Liver (tissue), 9 donors: ENCODE measurements around the gene MYRFL. TPM values are rescaled to one million over a fixed set of nuclear protein-coding genes. Genes with fewer than 3 reads are reported as not detected.

Source experiments
- DNase-seq: peaks from one replicate; pipeline ENCODE4 v3.0.0-alpha.2; 2017; ENCODE audit warnings: low spot score
- H3K27ac ChIP-seq, 2 donors: one replicate each; pipeline ENCODE4 v1.7.0; 2013; ENCODE audit warnings: inconsistent platforms in 2 of 2, low read length in 2 of 2, control low read depth in 1 of 2, low read depth in 1 of 2, mild to moderate bottlenecking in 1 of 2
- H3K27me3 ChIP-seq, 4 donors: one replicate each; pipeline versions ENCODE4 v1.6.1 to v1.7.0; 2013; ENCODE audit warnings: low read length in 3 of 4, inconsistent platforms in 1 of 4, mild to moderate bottlenecking in 1 of 4, moderate library complexity in 1 of 4; ENCODE audit not compliant: control insufficient read depth in 4 of 4, insufficient read depth in 4 of 4
- H3K36me3 ChIP-seq, 4 donors: one replicate each; pipeline versions ENCODE4 v1.6.1 to v1.7.0; 2013; ENCODE audit warnings: low read length in 3 of 4, mild to moderate bottlenecking in 3 of 4, low read depth in 1 of 4, moderate library complexity in 1 of 4; ENCODE audit not compliant: control insufficient read depth in 4 of 4, insufficient read depth in 3 of 4
- H3K4me1 ChIP-seq, 4 donors: one replicate each; pipeline versions ENCODE4 v1.6.1 to v1.7.0; 2013; ENCODE audit warnings: low read length in 3 of 4, mild to moderate bottlenecking in 3 of 4, moderate library complexity in 1 of 4; ENCODE audit not compliant: control insufficient read depth in 4 of 4, insufficient read depth in 4 of 4
- H3K4me3 ChIP-seq, 3 donors: one replicate each; pipeline versions ENCODE4 v1.6.1 to v1.7.0; 2013; ENCODE audit warnings: low read length in 3 of 3, control low read depth in 1 of 3, low read depth in 1 of 3, mild to moderate bottlenecking in 1 of 3
- H3K9ac ChIP-seq, 2 donors: one replicate each; pipeline ENCODE4 v1.7.0; 2013; ENCODE audit warnings: low read length in 2 of 2, mild to moderate bottlenecking in 2 of 2, moderate library complexity in 2 of 2, control low read depth in 1 of 2, low read depth in 1 of 2
- H3K9me3 ChIP-seq, 4 donors: one replicate each; pipeline versions ENCODE4 v1.6.1 to v1.7.0; 2013; ENCODE audit warnings: low read length in 3 of 4; ENCODE audit not compliant: control insufficient read depth in 4 of 4
- ATF3 ChIP-seq: IDR thresholded peaks from 2 replicates; pipeline ENCODE4 v1.6.1; 2016; ENCODE audit warnings: antibody characterized with exemption
- CTCF ChIP-seq: fragments of 150-350 bp; IDR thresholded peaks from 2 replicates; pipeline ENCODE4 v1.5.1; 2017; ENCODE audit warnings: improper control_type of control experiment, low read depth, low read length; ENCODE audit not compliant: missing input control
- EGR1 ChIP-seq, 2 donors: IDR thresholded peaks; 2 replicates each; pipeline ENCODE4 v1.6.1; 2016 to 2018; ENCODE audit warnings: antibody characterized with exemption in 2 of 2, low read depth in 2 of 2
- FOXA1 ChIP-seq: IDR thresholded peaks from 2 replicates; pipeline ENCODE4 v1.6.1; 2016; ENCODE audit warnings: antibody characterized with exemption
- FOXA2 ChIP-seq: IDR thresholded peaks from 2 replicates; pipeline ENCODE4 v1.6.1; 2016; ENCODE audit warnings: antibody characterized with exemption
- GABPA ChIP-seq, 2 donors: IDR thresholded peaks in 1 of 2; conservative IDR thresholded peaks in 1 of 2; 2 replicates each; pipeline ENCODE4 v1.6.1; 2016; ENCODE audit warnings: antibody characterized with exemption in 2 of 2, mild to moderate bottlenecking in 1 of 2, moderate library complexity in 1 of 2
- HNF4A ChIP-seq, 2 donors: conservative IDR thresholded peaks; 2 replicates each; pipeline ENCODE4 v1.6.1; 2016; ENCODE audit warnings: antibody characterized with exemption in 2 of 2, mild to moderate bottlenecking in 2 of 2
- HNF4G ChIP-seq: IDR thresholded peaks from 2 replicates; pipeline ENCODE4 v1.6.1; 2016; ENCODE audit warnings: antibody characterized with exemption
- JUND ChIP-seq, 2 donors: IDR thresholded peaks; 2 replicates each; pipeline ENCODE4 v1.6.1; 2016; ENCODE audit warnings: antibody characterized with exemption in 2 of 2
- MAX ChIP-seq: IDR thresholded peaks from 2 replicates; pipeline ENCODE4 v1.6.1; 2016; ENCODE audit warnings: antibody characterized with exemption
- NR2F2 ChIP-seq: IDR thresholded peaks from 2 replicates; pipeline ENCODE4 v1.6.1; 2016; ENCODE audit warnings: antibody characterized with exemption
- RAD21 ChIP-seq, 2 donors: IDR thresholded peaks; 2 replicates each; pipeline ENCODE4 v1.6.1; 2016; ENCODE audit warnings: antibody characterized with exemption in 2 of 2, mild to moderate bottlenecking in 2 of 2
- REST ChIP-seq: IDR thresholded peaks from 2 replicates; pipeline ENCODE4 v1.6.1; 2016; ENCODE audit warnings: antibody characterized with exemption, mild to moderate bottlenecking
- RXRA ChIP-seq, 2 donors: IDR thresholded peaks; 2 replicates each; pipeline ENCODE4 v1.6.1; 2017 to 2018; ENCODE audit warnings: antibody characterized with exemption in 2 of 2, mild to moderate bottlenecking in 1 of 2
- SP1 ChIP-seq: IDR thresholded peaks from 2 replicates; pipeline ENCODE4 v1.6.1; 2018; ENCODE audit warnings: antibody characterized with exemption, mild to moderate bottlenecking
- TAF1 ChIP-seq: conservative IDR thresholded peaks from 2 replicates; pipeline ENCODE4 v1.6.1; 2016; ENCODE audit warnings: antibody characterized with exemption, mild to moderate bottlenecking
- YY1 ChIP-seq: IDR thresholded peaks from 2 replicates; pipeline ENCODE4 v1.6.1; 2016; ENCODE audit warnings: antibody characterized with exemption, mild to moderate bottlenecking
- ZBTB33 ChIP-seq: IDR thresholded peaks from 2 replicates; pipeline ENCODE4 v1.6.1; 2016; ENCODE audit warnings: antibody characterized with exemption
- WGBS: extraction: QIAGEN DNeasy Blood & Tissue Kit; methylation state at CpG from one replicate; pipeline ENCODE4 v1.1.7; 2013; 5-methylcytosine and 5-hydroxymethylcytosine counted together
- polyA plus RNA-seq, 2 donors: library from polyadenylated mRNA; stranded (reverse) in 1 of 2; unstranded in 1 of 2; fragments of 200-250 nt in 1 of 2; fragments of >200 nt in 1 of 2; fragmentation: Nextera tagmentation in 1 of 2; extraction: Ambion mirVana in 1 of 2; gene quantifications; one replicate each; pipeline versions ENCODE4 v1.2.1 to v1.2.3, GENCODE V29; 2013 to 2015
- total RNA-seq, 2 donors: library from RNA; depleted of rRNA; stranded (reverse); fragments of >200 nt; gene quantifications; one replicate each; pipeline ENCODE4 v1.2.3, GENCODE V29; 2014
- donor health status: healthy.
- donor health status: healthy.
- donor health status: healthy.
- donor health status: healthy.
- donor health status: healthy.

The MYRFL gene
- total and polyA plus RNA-seq, 4 donors = under 0.01 to 0.19 (median 0.10) TPM

GRCh38 chr12:69949311-69950002 lies 124.4 kb downstream of the MYRFL start:
- Histone ChIP-seq H3K27ac (no peak overlapping the region), H3K9ac (no peak overlapping the region), H3K4me1 (no peaks in the 10 kb centered on the region), H3K27me3 (no peaks in the 10 kb centered on the region), H3K9me3 (peaks cover 0 to 2% (median 0%) of the 10 kb centered on the region in 4 donors), H3K4me3 (no peak overlapping the region), H3K36me3 (no peaks in the 10 kb centered on the region)
- 93% methylated on average over 6 of the region's 6 CpGs for WGBS
- TF ChIP-seq EGR1 (IDR thresholded peaks at IDR 0.05; ENCODE audit: low read depth in 2 of 2) = no peak
- TF ChIP-seq MAX = no peak
- no peak for TF ChIP-seq FOXA1
- no peak for TF ChIP-seq REST
- no peak for TF ChIP-seq GABPA (IDR thresholded peaks at IDR 0.05 in 1 of 2, conservative IDR thresholded peaks at IDR 0.05 in 1 of 2)
- TF ChIP-seq ZBTB33 = no peak
- no peak for TF ChIP-seq NR2F2
- TF ChIP-seq HNF4G = no peak
- no peak for TF ChIP-seq SP1
- TF ChIP-seq ATF3 = no peak
- no peak for TF ChIP-seq CTCF
- TF ChIP-seq YY1 = no peak
- TF ChIP-seq JUND (IDR thresholded peaks at IDR 0.05) = no peak
- no peak for TF ChIP-seq TAF1
- no peak for TF ChIP-seq HNF4A (conservative IDR thresholded peaks at IDR 0.05)
- no peak for TF ChIP-seq FOXA2
- TF ChIP-seq RAD21 (IDR thresholded peaks at IDR 0.05) = no peak
- TF ChIP-seq RXRA (IDR thresholded peaks at IDR 0.05) = no peak
- no peak for DNase-seq
